GM18873 (cell line): ENCODE results near the gene KRT3.
"Not testable (repeated sequence)": the region's sequence is repeated elsewhere in the genome, so short reads cannot be mapped to it uniquely, and the experiment has no call there.

Experiments
- ATAC-seq: cut with Tn5 transposase; IDR thresholded peaks from one replicate; pipeline ENCODE4 v1.9.1; 2021; ENCODE audit warnings: mild to moderate bottlenecking, moderate library complexity, moderate number of reproducible peaks; ENCODE audit not compliant: unreplicated experiment, low FRiP score

Gene KRT3

DNA sequence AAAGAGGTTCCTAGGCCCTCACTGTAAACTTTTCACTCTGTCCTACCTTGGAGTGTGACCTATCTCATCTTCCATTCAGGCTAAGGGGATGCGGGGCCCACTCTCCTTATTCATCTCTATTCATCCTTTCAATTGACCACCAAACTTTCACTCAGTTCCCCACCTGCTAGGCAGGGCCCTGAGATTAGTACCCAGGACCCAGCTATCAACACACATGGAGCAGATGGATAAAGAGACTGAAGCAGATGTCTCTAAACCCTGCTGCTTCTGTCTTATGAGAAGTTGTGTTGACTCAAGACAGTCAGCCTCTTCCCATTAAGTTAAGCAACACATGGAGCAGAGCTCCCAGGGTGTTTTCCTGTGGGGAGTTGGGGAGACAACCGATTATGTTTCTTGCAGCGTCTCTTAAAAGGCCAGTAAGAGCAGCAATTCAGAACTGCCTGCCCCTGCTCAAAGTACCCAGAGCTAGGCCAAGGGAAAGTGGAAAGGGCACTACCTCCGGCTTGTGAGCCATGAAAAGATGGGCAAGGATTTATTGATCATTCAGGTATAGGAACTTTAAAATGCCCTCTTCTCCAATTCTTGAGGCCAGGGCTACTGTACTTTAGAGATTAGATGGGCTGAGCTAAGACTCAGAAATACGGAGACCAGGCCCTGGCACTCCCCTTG lies 29.4 kb downstream of the KRT3 start:
- no peak for ATAC-seq

DNA sequence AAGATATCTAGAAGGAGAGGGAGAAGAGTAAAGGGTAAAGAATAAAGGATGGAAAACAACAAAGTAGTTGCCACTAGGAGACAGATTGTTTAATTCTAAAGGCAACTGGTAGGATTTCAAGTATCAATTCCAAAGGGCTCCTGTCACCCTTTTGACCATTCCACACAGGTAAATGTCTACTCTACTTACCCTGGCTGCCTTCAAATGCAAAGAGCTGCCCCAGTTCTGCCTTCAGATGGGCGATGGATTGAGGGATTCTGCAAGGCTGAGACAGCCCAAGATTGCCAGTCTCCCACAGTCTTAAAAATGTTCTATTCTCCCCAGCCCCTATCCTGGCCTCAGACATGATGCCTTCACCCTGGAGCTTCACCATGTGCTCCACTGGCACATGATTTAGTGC lies 30.2 kb downstream of the KRT3 start:
- no peak for ATAC-seq

DNA sequence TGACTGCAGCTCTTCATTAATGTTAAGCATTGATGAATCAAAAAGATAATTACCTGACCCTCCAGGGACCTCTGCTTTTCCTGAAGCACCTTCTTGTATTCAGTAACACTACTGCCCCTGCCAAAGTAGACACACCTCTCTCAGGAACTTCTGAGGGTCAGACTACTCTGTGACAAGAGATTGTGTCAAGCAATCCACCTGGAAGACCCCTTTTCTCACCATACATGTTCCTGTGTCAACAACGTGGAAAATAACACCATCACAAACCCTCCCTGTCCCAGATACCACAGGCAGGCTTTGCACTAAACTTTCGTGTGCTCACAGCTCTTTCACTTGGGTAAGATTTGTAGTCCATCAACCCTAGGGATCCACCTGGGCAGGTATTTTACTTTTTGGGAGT lies 31.9 kb downstream of the KRT3 start:
- ATAC-seq: no peak

DNA sequence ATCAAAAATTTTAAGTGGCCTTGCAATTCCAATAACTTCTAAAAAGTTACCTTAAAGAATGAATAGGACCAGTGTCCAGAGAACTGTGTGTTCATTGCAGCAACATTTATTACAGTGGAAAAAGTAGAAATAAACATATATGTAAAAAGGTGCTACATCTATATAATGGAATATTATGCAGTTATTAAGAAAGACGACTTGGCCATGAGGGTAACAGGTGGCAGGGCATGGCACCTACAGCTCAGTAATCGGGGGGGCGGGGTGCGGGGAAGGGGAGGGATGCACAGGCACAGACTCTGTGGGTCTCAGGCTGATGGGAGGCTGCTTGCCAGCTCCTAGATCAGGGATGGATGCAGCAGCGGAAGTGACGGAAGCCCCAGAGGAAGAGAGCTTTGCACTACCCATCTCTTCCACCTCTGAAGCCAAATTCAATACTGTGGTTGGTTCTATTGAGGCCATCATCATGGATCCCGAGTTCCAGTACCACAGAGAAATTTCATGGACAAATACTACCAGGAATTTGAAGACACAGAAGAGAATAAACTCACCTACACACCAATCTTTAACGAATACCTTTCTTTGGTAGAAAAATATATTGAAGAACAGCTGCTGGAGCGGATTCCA lies 32.8 kb downstream of the KRT3 start:
- no peak for ATAC-seq

DNA sequence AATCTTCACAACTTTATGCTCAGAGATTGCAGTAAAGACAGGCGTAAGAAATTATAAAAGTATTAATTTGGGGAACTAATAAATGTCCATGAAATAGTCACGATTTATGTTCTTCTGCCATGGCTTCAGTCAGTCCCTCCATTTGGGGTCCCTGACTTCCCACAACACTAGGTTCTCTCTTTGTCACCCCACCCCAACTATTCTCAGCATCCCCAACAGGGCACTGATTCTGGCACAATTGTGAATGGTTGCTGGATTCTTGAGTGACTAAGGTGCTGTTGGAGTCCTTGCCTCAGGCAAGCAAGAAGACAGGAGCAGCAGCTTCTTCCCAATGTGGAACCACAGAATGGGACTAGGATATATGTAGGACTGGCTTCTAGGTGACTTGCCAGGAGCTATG lies 34.1 kb downstream of the KRT3 start:
- no peak for ATAC-seq

DNA sequence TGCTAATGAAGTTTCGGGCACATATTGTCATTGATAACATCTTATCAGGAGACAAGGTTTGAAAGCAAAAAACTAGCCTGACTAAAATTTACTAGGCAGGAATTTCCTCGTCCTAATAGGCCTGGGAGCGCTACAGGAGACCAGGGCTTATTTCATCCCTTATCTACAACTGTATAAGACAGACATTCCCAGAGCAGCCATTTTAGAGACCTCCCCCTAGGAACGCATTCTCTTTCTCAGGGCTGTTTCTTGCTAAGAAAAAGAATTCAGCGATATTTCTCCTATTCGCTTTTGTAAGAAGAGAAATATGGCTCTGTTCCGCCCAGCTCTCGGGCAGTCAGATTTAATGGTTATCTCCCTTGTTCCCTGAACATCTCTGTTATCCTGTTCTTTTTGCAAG lies 34.7 kb downstream of the KRT3 start:
- ATAC-seq: not testable (repeated sequence)

DNA sequence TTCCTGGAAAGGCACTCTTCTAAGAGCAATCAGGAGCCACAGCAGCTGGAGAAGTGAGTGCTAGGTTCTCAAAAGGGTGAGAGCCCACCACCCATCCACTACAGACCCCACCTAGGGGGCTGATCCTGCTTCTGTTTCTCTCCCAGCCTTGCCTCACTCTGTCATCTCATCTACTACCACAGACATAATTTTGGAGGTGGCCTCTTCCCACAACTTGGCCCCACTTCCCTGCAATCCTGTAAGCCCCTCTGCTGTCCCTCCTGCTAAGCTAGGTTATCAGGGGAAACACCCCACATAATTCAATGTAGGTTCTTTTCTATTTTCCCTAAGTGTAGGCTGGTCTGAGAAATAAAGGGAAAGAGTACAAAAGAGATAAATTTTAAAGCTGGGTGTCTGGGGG lies 35.3 kb downstream of the KRT3 start:
- ATAC-seq: no peak

DNA sequence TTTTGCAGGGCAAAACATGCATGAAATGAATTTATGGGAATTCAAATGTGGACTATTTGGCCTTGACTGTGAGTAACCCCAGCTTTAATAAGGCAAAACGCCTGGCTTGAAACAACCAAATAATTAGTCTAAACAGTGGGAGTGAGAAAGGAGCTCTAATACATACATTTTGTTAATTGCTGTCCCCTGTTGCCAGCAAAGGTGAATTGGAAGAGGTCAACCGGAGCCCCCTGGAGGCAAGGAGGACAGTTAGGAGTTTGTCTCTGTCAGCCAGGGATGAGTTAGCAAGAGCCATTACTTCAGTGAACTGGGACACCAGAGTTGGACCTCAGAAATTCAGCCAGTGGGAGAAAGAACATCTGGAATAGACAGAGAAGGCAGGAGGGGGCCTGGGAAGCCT lies 36.2 kb downstream of the KRT3 start:
- ATAC-seq: no peak

DNA sequence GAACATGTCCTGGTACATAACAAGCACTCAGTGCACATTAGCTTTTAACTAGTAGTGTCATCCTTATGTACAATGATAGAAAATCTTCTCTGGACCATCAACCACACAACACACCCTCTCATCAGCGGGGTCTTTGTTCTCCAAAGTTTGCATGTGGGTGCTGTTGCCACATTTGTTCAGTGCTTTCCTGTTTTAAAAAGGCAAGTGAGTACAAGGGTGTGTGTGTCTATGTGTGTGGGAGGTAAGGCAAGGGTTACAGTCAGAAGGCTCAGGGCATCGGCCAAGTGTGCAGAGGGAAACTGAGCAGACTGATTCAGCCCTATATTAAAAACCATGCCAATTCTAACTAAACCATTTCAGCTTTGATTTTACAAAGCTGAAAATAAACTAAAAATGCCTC lies 36.7 kb downstream of the KRT3 start:
- no peak for ATAC-seq

DNA sequence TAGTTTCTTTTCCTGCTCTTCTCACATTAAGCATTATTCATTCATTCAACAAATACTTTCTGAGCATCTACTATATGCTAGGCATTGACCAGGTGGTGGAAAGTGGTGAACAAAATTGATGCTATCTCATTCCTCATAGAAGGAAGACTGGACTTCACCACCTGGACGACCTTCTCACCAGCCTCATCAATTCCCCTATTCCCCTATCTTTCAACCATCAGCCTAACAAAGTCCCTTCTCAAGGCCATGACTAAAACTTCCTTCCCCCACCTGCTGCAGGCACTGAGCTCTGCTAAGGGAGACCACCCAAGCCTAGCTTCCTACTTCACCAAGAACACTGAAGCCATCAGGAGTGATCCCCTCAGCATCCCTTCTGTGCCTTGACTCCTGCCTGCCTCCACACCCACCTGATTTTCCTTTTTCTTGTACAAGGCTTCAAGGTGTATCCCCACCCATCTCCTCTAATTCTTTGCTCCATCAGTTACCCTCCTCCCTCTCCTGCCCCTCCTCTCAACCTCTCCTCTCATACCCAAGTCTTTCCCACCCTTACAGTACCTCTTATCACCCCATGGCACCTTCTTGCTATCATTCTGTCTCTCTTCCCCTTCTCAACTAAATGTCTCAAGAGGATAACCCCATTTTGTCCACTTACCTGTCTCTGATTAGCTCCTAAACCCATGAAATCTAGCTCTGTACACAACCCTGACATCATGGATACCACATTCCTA lies 38.3 kb downstream of the KRT3 start:
- no peak for ATAC-seq

DNA sequence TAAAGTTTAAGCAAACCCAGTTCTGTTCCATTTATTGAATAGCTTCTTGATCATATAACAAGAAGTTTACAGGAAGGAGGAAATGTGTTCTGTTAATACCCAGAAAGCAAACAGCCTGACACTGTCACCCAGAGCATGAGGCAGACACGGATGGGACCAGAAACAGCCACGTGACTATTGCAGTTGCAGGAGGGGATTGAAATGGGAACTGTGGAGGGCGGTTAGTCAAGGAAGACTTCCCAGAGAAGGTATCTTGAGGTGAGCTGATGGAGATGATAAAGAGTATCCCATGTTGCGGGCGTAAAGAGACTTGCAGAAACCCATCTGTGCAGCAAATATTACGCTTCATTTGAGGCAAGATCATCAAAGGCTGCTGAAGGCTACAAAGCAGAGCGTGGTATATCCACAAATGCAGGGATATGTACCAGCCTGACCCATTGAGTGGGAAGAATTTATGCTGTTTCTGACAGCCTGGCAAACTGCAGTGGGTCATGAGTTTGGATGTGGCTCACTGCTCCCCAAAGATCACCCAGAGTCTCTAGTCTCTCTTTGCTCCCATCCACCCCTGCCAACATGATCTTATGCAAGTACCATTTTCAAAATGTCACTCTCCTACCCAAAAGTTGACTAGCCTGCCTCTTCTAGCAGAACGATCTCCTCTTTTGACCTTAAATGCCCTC lies 39.5 kb downstream of the KRT3 start:
- ATAC-seq: no peak

DNA sequence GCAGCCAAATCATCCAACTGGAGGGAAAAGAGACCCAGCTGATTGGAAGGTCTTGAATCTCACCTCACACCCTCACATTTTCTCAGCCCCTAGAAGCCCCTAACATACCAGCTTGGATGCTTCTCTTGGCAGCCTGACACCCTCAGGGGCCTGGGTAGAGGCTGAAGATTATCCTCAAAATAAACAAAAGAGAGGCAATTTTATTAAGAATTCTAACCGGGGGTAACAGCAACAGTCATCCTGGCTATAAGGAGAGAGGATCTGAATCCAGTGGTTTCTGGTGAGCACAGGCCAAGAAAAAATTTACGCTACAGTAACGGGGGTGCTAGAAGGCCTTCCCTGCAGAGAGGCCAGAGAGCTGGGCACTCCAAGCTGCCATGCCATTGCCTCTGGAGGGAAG lies 40.4 kb downstream of the KRT3 start:
- ATAC-seq: no peak

DNA sequence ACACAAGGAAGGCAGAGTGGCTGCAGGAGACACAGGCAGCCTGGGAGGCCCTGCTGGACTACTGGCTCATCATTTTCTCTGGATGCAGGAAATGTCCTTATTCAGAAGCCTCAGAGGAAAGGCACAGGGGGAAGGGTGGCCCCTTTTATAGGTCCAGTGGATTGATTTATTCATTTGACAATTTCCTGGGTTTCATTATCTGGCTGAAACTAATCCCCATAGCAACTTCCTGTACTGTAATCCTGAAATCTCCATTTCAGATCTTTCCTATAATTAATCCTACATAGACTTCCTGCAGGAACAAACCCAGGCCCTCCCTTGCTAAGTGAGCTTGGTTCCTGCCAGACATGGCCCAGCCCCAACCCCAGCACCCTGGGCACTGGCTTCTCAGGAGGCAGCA lies 41.8 kb downstream of the KRT3 start:
- no peak for ATAC-seq

DNA sequence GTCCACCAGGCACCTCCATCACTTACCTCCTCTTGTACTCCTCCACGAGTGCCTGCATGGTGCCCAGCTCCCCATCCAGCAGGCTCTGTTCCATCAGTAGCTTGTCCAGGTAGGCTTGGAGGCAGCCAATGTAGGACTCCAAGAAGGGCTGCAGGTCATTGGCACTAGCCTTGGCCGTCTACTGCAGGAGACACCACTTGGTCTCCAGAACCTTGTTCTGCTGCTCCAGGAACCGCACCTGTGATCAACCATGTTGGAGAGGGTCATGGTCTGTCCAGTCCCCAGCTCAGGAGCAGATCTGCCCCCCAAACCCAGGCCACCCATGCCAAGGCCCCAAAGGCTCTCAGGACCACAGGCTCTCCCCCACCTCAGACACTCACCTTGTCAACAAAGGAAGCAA lies 42.6 kb downstream of the KRT3 start:
- no peak for ATAC-seq

DNA sequence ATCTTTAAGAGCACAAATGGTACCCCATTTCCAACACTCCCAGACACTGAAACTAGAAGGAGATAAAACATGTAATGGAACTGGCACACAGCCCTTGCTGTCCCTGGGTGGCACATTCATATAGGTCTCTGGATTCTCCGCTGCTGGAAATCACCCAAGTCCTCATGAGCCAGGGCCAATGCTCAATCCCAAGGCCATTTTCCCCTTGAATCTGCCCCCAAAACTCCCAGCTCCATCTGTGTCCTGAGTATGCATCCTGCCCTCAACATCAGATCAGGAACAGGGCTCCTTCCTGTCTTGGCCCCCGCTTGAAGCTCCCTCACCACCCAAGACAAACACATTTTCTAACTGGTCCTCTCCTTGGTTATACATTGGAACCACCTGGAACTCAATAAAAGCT lies 43.4 kb downstream of the KRT3 start:
- no peak for ATAC-seq

DNA sequence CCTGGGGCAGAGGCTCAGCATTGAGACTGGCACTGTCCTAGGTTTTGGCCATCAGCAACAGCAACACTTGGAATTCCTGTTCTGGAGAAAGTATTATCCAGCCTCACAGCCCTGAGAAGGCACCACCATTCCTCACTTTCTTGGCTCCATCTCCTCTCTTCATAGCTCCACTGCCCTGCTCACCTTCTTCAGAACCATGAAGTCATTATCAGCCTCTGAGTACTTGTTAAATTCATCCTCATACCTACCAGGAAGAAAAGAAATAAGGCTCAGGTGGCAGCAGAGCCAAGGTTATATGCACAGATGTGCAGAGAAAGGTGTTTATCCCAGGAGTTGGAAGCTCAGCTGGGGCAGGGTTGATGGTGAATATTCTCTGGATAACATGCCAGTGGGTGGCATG lies 44.1 kb downstream of the KRT3 start:
- no peak for ATAC-seq

DNA sequence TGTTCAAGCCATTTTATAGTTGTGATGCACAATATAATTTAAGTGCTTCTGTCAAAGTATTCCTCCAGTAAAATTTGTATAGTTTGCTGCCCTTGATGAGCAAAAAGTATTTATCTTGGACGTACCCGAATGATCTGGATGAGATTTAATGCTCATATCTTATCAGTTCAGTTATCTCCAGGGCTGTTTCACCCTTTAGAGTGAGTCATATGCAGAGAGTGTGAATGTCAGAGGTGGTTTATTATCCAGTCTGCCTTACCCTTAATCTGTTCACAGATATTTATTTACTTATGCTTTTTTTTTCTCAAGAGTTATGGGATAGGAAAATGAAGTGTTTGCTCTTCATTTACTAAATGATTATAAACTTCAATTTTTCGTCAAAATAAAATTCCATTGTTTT lies 45.4 kb downstream of the KRT3 start:
- ATAC-seq: not testable (repeated sequence)

DNA sequence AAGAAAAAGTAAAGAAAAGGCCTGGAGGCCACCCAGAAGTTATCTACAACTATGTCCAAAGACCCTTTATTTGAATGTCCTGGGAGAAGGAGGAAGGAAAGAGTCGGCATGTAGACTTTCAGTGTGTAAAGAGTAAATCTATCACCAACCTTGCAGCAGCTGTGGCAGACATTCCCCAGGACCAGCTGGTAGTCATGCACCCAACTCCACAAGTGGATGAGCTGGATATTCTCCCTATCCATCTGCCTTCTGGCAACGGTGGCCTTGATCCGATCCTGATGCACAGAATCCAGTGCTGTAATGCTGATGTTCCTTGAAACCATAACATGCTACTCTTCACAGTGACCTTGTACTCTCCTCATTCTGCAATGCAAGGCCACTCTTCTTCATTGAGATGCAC lies 46.1 kb downstream of the KRT3 start:
- no peak for ATAC-seq

DNA sequence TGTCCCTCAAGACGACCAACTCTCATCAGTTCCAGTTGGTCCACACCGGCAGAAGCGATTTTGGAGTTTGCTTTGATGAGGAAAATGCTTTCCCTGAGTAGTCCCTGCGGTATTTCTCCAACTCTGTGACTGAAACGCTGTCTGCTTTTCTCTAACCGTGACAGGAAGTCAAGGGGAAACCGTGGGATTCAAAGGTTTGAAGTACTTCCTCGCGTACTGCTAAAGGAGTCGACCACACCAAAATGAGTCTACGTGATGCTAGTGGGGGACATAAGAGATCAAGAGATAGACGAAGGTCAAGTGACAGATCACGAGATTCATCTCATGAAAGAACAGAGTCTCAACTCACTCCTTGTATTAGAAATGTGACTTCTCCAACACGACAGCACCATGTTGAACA lies 47.3 kb downstream of the KRT3 start:
- no peak for ATAC-seq

DNA sequence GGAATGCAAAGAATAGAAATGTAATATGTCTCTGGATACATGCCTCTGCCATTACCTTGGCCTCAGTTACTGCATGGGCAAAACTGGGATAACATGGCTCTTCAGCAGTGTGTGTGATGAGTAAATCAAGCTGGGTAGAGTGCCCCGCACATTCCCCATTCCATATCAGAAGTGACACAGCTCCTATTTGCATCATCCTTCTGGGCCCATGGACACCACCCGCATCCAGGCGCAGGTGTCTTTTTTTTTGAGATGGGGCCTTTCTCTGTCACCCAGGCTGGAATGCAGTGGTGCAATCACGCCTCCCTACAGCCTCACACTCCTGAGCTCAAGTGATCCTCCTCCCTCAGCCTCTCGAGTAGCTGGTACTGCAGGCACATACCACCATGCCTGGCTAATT lies 50.4 kb downstream of the KRT3 start:
- ATAC-seq: no peak

DNA sequence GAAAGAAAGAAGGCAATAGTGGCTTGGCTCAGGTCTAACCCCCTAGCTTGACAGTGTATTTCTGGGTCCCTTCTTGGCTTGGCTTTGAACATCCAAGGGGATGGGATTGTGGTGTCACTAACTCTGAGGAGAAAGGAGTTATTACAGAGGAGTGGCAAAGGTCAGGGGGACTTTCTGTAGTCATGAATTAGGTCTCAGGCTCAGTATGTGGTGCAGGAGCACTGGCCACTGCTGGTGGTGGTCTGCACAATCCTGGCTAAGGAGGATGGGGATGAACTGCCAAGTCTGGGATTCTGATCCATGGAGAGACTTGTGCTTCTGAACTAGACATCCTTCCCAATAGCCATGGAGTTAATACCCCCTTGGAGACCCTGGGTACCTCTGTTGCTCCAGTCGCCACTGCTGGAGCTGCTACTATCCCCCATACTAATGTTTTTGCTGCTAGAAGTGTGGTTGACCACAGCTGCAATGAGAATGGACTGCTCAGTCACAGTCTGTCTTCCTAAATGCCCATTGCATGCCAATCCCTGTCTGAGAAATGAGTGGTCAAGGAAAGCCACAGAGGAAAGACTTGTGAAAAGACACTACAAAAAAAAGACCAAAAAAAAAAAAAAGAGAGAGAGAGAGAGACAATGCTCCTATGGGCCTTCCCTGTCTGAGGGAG lies 51.3 kb downstream of the KRT3 start:
- ATAC-seq: no peak
